ENCODE results near the gene VPS37C.

DNA sequence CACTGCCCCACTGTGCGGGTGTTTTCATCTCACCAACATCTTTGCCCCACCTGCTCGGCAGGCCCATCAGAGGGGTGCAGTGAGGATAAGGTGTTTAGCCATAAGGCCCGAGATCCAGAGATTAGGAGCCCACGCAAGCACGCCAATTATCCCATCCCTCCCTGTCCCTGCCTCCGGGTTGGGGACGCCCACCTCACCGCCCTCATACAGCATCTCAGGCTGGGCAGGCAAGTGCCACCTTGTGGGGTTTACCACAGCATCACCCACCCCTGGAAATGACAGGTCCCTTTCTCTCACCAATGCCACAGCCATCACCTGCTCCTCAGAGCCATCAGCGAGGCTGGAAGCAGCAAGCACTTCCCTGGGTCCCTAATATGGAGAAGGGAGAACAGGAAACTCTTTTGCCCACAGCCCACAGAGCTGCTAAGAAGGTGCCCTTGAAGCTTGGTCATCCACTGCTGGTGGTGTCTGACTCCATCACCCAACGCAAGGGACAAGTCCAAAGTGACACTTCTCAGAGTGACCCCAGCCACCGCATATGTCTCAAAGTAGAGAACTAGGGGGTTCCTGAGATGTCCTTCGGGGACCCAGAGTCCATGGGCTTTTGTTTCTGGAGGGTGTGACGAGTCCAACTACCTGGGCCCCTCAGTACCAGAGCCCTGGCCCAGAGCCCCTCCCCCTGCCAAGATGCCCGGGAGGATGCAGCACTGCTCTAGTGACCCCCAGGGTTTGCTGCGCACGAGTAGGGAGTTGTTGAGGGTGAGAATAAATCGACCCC lies 15.8 kb downstream of the VPS37C start:
- TF ChIP-seq ZBTB44 (CRISPR knock-in tag; IDR thresholded peaks at IDR 0.05) (no peak), ATF2 (CRISPR knock-in tag; IDR thresholded peaks at IDR 0.05) (no peak), MAX (IDR thresholded peaks at IDR 0.05) (no peak), SP2 (CRISPR knock-in tag; IDR thresholded peaks at IDR 0.05) (no peak), NCOA1 (CRISPR knock-in tag; IDR thresholded peaks at IDR 0.05) (no peak), ZNF10 (CRISPR knock-in tag; IDR thresholded peaks at IDR 0.05; ENCODE audit: borderline replicate concordance, low read depth) (no peak), EZH2 (conservative IDR thresholded peaks at IDR 0.05; ENCODE audit: low read depth, low read length) (no peak), ZNF768 (CRISPR knock-in tag; IDR thresholded peaks at IDR 0.05) (no peak), ZNF441 (CRISPR knock-in tag; IDR thresholded peaks at IDR 0.05; ENCODE audit: borderline replicate concordance) (no peak), ZNF101 (CRISPR knock-in tag; IDR thresholded peaks at IDR 0.05; ENCODE audit: borderline replicate concordance, low read depth) (no peak), PHF8 (CRISPR knock-in tag; IDR thresholded peaks at IDR 0.05) (no peak)
- TF ChIP-seq, protein P1, sequence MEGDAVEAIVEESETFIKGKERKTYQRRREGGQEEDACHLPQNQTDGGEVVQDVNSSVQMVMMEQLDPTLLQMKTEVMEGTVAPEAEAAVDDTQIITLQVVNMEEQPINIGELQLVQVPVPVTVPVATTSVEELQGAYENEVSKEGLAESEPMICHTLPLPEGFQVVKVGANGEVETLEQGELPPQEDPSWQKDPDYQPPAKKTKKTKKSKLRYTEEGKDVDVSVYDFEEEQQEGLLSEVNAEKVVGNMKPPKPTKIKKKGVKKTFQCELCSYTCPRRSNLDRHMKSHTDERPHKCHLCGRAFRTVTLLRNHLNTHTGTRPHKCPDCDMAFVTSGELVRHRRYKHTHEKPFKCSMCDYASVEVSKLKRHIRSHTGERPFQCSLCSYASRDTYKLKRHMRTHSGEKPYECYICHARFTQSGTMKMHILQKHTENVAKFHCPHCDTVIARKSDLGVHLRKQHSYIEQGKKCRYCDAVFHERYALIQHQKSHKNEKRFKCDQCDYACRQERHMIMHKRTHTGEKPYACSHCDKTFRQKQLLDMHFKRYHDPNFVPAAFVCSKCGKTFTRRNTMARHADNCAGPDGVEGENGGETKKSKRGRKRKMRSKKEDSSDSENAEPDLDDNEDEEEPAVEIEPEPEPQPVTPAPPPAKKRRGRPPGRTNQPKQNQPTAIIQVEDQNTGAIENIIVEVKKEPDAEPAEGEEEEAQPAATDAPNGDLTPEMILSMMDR (CRISPR knock-in tag; IDR thresholded peaks at IDR 0.05), result no peak
- TF ChIP-seq, protein P2, sequence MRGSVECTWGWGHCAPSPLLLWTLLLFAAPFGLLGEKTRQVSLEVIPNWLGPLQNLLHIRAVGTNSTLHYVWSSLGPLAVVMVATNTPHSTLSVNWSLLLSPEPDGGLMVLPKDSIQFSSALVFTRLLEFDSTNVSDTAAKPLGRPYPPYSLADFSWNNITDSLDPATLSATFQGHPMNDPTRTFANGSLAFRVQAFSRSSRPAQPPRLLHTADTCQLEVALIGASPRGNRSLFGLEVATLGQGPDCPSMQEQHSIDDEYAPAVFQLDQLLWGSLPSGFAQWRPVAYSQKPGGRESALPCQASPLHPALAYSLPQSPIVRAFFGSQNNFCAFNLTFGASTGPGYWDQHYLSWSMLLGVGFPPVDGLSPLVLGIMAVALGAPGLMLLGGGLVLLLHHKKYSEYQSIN (CRISPR knock-in tag; IDR thresholded peaks at IDR 0.05; ENCODE audit: borderline replicate concordance), result no peak
- TF ChIP-seq, protein P3, sequence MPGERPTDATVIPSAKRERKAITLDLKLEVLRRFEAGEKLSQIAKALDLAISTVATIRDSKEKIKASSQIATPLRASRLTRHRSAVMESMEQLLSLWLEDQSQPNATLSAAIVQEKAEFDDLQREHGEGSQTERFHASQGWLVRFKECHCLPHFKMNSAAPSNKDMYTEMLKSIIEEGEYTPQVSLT (CRISPR knock-in tag; IDR thresholded peaks at IDR 0.05; ENCODE audit: borderline replicate concordance, low read depth), result no peak

Measured in HepG2 (cell line).